GM23338 (cell line): ENCODE results near the gene ITPR3.

ENCODE experiments used
- EZH2 ChIP-seq: fragments of 200-600 bp; sonication (generic); IDR thresholded peaks from one replicate; pipeline ENCODE4 v1.8.0; 2017; ENCODE audit warnings: antibody characterized with exemption, mild to moderate bottlenecking, low read depth; ENCODE audit not compliant: unreplicated experiment
- TF ChIP-seq, protein P1 (sequence below), 2 experiments: fragments of 200-600 bp in 1 of 2; sonication (generic) in 1 of 2; conservative IDR thresholded peaks; 2 replicates each; pipeline versions ENCODE4 v1.5.1 to v1.6.1; 2016 to 2017; ENCODE audit warnings: antibody characterized with exemption in 2 of 2, low read depth in 2 of 2, mild to moderate bottlenecking in 2 of 2, moderate library complexity in 1 of 2

DNA sequence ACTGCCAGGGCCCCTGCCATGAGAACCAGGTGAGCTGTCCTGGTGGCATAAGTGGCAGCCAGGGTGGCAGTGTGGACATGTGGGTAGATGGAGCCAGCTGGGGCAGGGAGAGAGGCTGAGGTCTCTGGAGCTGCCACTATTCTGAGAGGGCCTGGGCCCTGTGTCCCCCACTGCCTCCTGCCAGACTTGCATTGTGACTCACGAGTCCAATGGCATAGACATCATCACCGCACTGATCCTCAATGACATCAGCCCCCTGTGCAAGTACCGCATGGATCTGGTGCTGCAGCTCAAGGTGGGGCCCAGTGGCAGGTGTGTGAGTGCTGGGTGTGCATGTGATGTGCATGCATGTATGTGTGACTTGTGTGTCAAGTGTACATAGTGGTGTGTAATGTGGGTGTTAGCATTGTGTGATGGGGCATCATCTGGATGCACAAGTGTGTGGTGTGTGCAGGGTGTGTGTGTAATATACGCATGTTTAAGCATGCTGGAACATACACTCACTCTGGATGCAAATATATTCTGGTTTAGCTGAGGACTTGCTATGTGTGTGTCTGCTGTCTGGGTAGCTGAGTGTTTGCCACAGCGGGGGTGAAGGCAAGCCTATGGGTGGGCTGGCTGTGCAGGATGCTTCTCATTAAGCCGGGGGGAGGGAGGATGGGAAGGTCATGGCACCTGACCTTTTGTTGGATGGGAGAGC lies 65.3 kb downstream of the ITPR3 start:
- no peak for TF ChIP-seq EZH2
- TF ChIP-seq, protein P1, sequence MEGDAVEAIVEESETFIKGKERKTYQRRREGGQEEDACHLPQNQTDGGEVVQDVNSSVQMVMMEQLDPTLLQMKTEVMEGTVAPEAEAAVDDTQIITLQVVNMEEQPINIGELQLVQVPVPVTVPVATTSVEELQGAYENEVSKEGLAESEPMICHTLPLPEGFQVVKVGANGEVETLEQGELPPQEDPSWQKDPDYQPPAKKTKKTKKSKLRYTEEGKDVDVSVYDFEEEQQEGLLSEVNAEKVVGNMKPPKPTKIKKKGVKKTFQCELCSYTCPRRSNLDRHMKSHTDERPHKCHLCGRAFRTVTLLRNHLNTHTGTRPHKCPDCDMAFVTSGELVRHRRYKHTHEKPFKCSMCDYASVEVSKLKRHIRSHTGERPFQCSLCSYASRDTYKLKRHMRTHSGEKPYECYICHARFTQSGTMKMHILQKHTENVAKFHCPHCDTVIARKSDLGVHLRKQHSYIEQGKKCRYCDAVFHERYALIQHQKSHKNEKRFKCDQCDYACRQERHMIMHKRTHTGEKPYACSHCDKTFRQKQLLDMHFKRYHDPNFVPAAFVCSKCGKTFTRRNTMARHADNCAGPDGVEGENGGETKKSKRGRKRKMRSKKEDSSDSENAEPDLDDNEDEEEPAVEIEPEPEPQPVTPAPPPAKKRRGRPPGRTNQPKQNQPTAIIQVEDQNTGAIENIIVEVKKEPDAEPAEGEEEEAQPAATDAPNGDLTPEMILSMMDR (conservative IDR thresholded peaks at IDR 0.05; ENCODE audit: low read depth in 2 of 2) = no peak
